Measurements from ENCODE around the gene PPID. TPM values are rescaled to one million over a fixed set of nuclear protein-coding genes. Genes with fewer than 3 reads are reported as not detected.
"Not testable (repeated sequence)": the region's sequence is repeated elsewhere in the genome, so short reads cannot be mapped to it uniquely, and the experiment has no call there.

The PPID gene
- total RNA-seq (2014; rRNA removed; shearing (Covaris generic); ENCODE audit: low replicate concordance): 125 and 212 TPM in 2 replicates

DNA sequence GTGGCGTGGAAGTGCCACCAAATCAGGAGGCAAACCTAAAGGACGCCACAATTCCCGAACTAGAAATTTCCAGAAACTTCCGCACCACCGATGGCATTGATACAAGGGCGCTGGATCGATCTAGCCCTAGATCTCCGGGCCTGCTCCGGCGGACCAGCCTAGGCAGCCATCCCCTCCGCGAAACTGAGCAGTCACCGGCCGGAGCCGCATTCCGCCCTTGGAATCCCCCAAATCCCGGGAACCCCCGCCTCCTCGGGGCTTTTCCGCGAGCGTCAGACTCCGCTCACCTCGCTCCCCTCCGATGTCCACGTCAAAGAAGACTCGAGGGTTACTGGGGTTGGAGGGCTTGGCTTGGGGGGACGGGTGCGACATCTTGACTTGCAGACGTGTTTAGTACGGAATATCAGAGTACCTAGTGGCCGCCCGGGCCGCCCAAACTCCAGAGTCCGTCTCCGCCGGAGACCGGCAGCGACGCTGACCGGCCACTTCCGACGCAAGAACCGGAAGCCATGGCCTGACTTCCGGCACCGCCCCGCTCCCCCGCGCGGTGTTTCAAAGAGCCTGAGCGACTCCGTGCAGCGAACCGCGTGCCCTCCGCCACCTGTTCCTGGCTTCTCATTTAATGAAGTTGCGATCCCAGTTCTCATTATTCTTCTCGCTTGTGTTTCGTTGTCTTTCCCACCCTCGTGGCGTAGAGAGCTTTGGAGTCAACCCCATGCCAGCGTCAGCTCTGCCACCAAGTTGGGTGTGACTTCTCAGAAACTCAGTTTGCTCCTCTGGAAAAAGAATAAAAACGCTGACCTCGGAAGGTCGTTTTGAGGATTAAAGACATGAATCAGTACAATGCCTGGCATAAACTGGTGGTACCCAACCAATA, at the start of gene PPID:
TSS of gene PPID (minus strand) at position 480 of the 877 bp plus-strand sequence. CDS start at position 372, 108 bp downstream.
- Histone ChIP-seq H3K27me3 (no peaks in the 10 kb centered on the region), H3K9me3 (no peaks in the 10 kb centered on the region), H3K36me3 (peaks cover 49% of the 10 kb centered on the region), H3K4me3 (peak within 1 kb of the TSS; percentile 91)
- DNase-seq: peak; percentile 100

DNA sequence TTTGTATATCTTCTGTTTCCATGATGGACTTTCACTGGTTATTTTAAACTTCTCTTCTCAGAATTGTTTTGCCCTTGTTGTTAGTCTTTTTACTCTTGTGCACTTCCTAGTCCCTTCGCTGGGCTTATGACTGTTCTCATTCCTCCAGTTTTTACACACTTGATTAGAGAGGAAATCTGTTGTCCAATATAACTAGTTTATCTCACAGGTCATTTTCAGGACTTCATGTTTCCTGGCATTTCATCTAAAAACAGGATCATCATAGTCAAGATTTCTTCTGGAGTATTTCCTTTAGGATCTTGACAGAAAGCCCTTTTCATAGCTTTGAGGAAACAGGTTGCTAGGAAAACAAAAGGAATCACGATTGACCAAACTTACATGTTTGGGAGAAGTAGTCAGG, 48.6 kb upstream of the PPID start:
- no peaks in the 10 kb centered on the region for H3K36me3 ChIP-seq
- no peaks in the 10 kb centered on the region for H3K9me3 ChIP-seq
- DNase-seq: no peak
- H3K27me3 ChIP-seq: no peaks in the 10 kb centered on the region
- no peak overlapping the region for H3K4me3 ChIP-seq

DNA sequence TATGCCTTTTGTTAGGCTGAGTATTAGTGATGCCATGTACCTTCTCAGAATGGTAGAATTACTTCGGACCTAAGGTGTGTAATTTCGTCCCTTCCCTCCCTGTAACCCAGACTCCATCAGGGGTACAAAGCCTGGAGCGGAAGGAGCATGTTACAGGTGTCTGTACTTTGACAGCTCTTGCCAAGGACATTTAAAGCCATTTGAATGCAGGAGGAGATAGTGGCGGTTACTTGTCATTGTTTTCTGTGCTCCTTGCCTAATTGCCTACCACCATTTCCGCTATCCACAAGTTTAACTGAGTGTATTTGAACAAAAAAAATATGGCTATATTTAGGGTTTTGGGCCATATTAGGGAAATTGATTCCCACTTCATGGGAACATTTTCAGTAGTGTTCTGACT, 47.5 kb upstream of the PPID start:
- DNase-seq: no peak
- Histone ChIP-seq H3K36me3 (no peaks in the 10 kb centered on the region), H3K9me3 (no peaks in the 10 kb centered on the region), H3K27me3 (no peaks in the 10 kb centered on the region), H3K4me3 (peak overlapping the region; percentile 84; the same call in 1 of the 2 replicates)

DNA sequence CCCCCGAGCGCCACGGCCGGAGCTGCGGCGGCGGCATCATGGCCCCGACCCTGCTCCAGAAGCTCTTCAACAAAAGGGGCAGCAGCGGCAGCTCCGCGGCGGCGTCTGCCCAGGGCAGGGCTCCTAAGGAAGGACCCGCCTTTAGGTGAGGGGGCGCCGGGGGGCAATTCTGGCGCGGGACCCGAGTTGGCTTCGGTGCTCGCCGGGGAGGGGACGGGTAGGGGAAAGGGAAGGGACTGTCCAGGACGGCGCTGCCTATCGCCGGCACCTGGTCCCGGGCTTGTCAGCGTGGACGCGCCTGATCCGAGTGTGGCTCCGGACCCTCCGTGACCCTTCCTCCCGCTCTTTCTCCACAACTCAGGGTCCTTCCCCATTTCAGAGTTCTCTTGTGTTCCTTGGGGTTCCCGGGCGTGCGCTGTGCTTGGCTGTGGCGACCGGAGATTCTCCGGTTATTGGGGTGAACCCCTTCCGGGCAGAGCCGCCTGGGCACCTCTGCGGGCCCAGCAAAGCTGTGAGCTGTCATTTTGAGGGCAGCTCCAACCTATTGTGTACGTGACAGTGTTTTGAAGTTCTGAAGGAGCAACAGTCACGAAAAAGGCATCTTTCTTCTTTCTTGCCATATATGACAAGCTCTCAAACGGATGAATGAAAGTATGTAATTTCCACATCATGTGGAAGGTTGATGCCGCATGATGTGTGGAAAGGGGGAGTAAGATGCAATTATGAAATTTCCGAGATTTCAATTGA, 46.2 kb upstream of the PPID start:
- Histone ChIP-seq H3K9me3 (no peaks in the 10 kb centered on the region), H3K27me3 (no peaks in the 10 kb centered on the region), H3K4me3 (peak overlapping the region; percentile 84), H3K36me3 (no peaks in the 10 kb centered on the region)
- peak; percentile 23 for DNase-seq

DNA sequence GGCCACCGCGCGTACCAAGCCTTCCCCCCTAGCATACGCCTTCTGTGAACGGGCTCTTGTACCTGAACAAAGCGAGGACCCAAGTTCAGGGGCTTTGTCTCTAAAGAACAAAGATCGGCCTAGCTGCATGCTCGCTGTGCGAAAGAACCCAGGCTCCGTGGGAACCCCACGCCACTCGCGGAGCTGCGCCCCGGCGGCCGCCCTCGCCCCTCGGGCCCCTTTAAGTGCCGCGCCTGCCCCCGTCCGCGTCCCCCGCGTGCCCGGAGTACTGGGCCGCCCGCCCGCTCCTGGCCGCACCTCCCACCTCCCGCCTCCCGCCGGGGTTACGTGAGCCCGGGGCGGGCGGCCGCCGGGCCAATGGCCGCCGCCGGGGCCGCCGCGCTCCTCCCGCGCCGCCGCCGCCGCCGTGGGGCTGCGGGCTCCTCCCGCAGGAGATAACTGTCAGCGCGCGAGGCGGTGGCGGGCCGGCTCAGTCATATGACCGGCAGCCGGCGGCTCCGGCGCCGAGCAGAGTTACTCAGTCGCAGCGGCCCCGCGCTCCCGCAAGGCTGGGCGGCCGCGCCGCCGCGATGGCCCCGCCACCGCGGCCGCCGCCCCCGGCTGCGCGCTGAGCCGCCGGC, 45.5 kb upstream of the PPID start, which contains the start of gene FNIP2:
TSS of gene FNIP2 (plus strand) at position 472 of the 620 bp plus-strand sequence. CDS start 187 bp downstream, outside the sequence.
- no peaks in the 10 kb centered on the region for H3K36me3 ChIP-seq
- H3K4me3 ChIP-seq: peak within 1 kb of the TSS; percentile 84
- H3K27me3 ChIP-seq: no peaks in the 10 kb centered on the region
- H3K9me3 ChIP-seq: no peaks in the 10 kb centered on the region
- DNase-seq: peak; percentile 82

DNA sequence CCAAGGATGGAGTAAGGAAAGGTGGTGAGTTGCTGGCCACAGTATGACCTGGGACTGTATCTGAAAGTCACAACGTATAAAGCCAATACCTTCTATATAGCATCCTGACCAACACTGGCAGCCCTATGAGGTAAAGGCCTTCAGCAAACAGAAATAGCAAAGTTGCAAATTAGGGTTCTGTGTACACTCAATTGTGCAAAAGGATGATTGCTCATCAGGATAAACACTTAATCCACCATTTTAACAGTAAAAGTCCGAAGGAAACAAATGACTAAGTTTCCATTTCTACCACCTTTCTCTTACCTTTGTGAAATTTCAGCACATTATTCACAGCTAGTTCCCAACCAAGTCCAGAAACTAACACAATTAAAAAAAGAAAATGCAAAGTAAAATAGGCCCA, 44.3 kb upstream of the PPID start:
- Histone ChIP-seq H3K27me3 (no peaks in the 10 kb centered on the region), H3K4me3 (no peak overlapping the region), H3K9me3 (no peaks in the 10 kb centered on the region), H3K36me3 (no peaks in the 10 kb centered on the region)
- no peak for DNase-seq

DNA sequence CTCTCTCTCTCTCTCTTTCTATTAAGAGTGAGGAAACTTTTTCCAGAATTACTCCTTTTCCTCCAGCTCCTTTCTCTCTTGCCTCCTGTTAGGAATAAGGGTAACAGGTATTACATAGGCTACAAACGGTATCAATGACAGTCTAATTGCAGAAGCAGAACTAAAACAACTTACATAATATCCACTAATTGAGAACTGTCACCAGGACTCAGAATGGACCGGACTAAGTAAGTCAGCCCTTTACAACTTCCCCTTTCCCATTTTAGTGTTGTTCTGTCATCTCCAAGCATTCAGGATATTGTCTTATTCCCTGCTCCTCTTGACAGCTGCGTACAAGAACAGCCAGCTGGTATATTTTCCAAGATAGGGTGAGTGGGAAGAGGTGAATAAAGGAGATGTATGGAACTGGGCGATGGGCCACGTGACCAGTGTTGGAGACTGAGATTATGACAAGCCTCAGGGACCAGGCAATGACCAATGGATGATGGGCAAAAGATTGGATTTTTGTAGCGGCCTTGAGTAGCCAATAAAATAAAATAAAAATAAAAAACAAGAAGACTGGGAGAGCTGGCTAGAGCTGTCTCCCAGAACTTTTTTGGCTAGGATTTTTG, 43.3 kb upstream of the PPID start:
- no peaks in the 10 kb centered on the region for H3K9me3 ChIP-seq
- no peak for DNase-seq
- H3K4me3 ChIP-seq: no peak overlapping the region
- H3K27me3 ChIP-seq: no peaks in the 10 kb centered on the region
- no peaks in the 10 kb centered on the region for H3K36me3 ChIP-seq

DNA sequence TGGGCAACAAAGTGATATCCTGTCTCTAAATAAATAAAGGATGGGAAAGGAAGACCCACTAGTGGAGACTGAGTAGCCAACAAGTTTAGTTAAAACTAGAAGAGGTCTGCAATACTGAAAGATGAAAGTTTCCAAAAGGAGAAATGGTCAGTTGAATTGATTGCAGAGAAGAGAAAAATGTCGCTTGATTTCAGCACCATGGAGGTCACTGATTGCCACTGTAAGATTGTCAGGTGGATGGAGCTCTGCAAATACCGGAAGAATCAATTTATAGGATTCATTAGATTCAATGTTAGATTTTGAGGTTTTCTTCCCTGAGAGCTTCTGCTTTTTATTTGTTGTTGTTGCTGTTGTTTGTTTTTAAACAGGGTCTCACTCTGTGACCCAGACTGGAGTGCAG, 40.3 kb upstream of the PPID start:
- Histone ChIP-seq H3K4me3 (no peak overlapping the region), H3K27me3 (no peaks in the 10 kb centered on the region), H3K36me3 (no peaks in the 10 kb centered on the region), H3K9me3 (no peaks in the 10 kb centered on the region)
- DNase-seq: no peak

DNA sequence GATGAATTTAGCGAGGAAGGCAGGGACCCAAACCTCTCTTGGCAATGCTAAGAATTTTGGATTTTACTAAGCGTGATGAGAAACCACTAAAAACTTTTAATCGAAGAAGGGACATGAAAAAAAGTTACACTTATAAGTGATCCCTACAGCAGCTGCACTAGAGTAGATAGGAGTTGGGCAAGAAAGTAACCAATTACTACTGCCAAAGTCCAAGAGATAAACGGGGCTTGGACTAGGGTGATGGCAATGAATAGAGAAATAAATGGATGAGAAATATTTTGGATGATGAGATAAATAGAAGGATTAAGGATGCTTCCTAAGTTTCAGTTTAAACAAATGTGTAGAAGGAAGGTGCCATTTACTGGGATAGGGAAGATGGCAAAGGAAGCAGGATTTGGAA, 39.4 kb upstream of the PPID start:
- DNase-seq: no peak
- Histone ChIP-seq H3K4me3 (no peak overlapping the region), H3K36me3 (no peaks in the 10 kb centered on the region), H3K27me3 (no peaks in the 10 kb centered on the region), H3K9me3 (no peaks in the 10 kb centered on the region)

DNA sequence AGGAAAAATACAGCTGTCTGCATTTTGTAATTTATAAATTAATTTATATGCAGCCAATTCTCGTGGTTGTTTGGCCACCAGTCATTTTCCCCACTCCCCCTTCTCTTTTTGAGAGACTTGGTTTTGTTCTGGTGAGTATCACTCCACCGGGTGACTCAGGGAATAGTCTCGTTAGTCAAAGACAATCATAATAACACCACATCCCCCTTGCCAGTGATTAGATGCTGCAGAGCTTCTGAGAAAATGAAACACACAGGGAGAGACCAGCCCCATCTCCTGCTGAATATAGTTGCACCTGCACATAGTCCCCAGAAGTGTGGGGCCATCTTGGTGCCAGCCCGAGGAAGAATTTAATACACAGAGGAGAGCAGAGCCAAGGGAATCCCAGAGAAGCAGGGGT, 37.7 kb upstream of the PPID start:
- H3K36me3 ChIP-seq: no peaks in the 10 kb centered on the region
- no peaks in the 10 kb centered on the region for H3K9me3 ChIP-seq
- no peak for DNase-seq
- H3K4me3 ChIP-seq: no peak overlapping the region
- H3K27me3 ChIP-seq: no peaks in the 10 kb centered on the region

DNA sequence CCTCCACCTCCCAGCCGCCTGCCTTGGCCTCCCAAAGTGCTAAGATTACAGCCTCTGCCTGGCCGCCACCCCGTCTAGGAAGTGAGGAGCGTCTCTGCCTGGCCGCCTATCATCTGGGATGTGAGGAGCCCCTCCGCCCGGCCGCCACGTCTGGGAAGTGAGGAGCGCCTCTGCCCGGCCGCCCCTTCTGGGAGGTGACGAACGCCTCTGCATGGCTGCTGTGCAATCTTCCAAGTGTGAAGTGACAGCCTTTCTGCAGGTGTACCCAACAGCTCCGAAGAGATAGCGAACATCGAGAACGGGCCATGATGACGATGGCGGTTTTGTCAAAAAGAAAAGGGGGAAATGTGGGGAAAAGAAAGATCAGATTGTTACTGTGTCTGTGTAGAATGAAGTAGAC, 36.3 kb upstream of the PPID start:
- not testable (repeated sequence) for DNase-seq, H3K36me3 ChIP-seq, H3K4me3 ChIP-seq, H3K27me3 ChIP-seq, H3K9me3 ChIP-seq

DNA sequence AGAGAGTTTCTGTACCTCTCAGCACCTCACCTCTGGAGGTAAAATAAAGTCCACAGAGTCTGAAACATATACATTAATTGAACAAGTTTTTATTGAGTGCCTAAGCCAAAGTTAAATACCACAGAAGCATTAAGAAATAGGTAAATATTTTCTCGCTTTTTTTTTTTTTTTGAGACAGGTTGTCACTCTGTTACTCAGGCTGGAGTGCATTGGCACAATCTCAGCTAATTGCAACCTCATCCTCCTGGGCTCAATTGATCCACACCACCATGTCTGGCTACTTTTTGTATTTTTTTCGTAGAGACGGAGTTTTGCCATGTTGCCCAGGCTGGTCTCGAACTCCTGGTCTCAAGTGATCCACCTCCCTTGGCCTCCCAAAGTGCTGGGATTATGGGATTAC, 35.5 kb upstream of the PPID start:
- no peak overlapping the region for H3K4me3 ChIP-seq
- H3K9me3 ChIP-seq: no peaks in the 10 kb centered on the region
- no peaks in the 10 kb centered on the region for H3K27me3 ChIP-seq
- no peaks in the 10 kb centered on the region for H3K36me3 ChIP-seq
- no peak for DNase-seq

DNA sequence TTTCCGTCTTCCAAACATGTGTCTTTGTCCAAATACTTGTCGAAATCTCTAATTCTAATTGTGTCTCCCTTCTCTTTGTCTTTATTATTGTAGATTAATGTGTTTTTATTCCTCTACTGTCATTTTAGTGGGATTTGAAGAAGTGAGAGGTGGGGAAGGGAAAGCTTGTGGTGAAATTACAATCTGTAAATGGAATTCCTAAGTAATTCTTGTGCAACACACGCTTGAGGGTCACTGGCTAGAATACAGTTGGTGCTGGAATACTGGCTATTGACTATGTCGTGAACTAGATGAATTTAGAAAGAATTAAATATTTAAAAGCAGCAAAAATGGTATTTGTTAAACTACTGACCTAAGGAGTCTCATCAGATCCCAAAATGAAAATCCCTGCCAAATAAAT, 34.9 kb upstream of the PPID start:
- Histone ChIP-seq H3K36me3 (no peaks in the 10 kb centered on the region), H3K9me3 (no peaks in the 10 kb centered on the region), H3K27me3 (no peaks in the 10 kb centered on the region), H3K4me3 (no peak overlapping the region)
- no peak for DNase-seq

DNA sequence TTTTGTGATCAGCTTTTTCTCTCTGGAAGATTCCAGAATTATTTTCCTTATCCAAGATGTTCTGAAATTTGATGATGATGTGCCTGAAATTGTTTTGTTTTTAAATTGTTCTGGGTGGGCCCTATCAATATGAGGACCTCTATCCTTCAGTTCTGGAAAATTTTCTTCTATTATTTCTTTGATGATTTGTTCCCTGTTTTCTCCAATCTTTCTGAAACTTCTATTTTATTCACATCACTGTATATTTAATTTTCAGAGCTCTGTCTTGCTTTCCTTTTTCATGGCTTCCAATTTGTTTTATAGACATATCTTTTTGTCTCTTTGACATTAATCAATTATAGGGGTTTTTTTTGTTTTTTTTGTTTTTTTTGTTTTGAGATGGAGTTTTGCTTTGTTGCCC, 33.4 kb upstream of the PPID start:
- Histone ChIP-seq H3K4me3 (no peak overlapping the region), H3K36me3 (no peaks in the 10 kb centered on the region), H3K9me3 (no peaks in the 10 kb centered on the region), H3K27me3 (no peaks in the 10 kb centered on the region)
- DNase-seq: no peak

DNA sequence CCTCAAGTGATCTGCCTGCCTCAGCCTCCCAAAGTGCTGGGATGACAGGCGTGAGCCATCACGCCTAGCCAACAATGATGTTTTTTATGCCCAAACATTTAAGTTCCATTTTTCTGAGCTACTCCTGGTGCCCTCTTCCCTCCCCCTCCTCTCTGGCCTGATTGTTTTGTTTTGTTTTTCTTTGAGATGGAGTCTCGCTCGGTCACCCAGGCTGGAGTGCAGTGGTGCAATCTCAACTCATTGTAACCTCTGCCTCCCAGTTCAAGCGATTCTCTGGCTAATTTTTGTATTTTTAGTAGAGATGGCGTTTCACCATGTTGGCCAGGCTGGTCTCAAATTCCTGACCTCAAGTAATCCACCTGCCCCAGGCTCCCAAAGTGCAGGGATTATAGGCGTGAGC, 32.6 kb upstream of the PPID start:
- not testable (repeated sequence) for DNase-seq, H3K36me3 ChIP-seq, H3K9me3 ChIP-seq, H3K4me3 ChIP-seq, H3K27me3 ChIP-seq

DNA sequence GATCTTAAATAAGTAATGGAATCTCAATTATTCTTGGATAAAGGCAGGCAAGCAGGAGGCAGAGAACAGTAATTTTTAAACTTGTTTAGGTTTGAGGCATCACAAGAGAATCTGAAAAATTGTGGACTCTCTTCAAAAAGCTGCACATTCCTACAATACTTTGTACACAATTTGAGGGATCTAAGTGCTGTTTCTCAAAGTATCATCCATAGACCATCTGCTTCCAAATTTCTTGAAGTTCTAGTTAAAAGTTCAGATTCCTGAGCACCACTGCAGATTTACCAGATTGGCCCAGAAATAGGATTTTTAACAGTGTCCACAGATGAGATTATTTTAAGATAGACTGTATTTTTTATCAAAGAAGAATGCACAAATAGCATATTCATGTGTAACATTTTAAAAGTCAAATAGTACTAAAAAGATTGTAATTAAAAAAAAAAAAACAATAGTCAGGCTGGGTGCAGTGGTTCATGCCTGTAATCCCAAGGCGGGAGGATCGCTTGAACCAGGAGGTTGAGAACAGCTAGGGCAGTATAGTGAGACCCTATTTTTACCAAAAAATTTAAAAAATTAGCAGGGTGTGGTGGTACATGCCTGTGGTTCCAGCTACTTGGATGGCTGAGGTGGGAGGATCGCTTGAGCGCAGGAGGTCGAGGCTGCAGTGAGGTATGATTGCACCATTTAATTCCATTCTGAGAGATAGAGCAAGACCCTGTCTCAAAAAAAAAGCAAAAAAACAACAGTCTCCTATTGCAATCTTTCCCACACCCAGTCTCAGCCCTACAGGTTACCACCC, 31.4 kb upstream of the PPID start:
- no peaks in the 10 kb centered on the region for H3K27me3 ChIP-seq
- H3K36me3 ChIP-seq: no peaks in the 10 kb centered on the region
- DNase-seq: no peak
- H3K9me3 ChIP-seq: no peaks in the 10 kb centered on the region
- no peak overlapping the region for H3K4me3 ChIP-seq
